GM04504 (cell line): ENCODE data around the gene ABHD12.

ENCODE experiments used
- DNase-seq: peaks from one replicate; pipeline ENCODE4 v3.0.0-alpha.2; 2012; ENCODE audit warnings: low read depth

Gene ABHD12

DNA sequence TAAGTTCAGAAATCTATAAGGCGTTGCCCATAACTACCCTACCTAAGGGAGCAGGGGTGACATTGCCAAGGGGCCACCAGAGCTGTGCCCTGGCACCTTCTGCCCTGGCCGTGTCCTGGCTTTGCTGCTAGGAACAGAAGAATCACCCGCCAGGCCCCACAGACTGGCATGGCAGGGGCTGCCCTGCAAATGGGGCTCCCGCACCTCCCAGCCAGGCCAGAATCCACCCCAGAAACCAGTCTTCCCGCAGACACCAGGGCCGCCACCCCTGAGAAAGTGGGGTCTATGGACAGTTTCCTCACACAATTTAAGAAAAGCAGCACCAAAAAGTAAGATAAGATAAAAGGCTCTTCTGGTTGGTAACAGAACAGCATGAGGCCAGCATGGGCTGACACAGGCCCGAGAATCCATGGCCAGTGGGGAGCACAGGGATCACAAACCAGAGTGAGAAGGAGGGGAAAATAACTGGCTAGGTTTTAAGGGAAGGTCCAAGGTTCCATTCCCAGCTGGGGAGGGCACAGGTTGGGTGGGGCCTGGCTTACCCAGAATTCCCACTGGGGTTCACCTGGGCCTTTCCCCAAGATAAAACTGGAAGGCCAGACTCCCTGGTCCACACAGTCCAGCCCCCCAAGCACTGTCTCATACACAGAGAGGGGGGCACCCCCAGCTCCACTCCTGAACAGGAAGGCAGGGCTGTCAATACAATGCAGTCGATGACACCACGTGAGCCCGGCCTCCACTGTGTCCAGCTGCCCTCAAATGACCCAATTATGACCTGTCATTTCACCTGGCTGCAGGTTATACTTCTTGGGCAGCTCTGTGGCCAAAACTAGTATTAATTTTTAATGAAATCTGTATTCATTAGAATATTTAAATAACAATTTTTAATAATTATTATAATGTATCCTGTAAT lies 83.4 kb downstream of the ABHD12 start:
- no peak for DNase-seq

DNA sequence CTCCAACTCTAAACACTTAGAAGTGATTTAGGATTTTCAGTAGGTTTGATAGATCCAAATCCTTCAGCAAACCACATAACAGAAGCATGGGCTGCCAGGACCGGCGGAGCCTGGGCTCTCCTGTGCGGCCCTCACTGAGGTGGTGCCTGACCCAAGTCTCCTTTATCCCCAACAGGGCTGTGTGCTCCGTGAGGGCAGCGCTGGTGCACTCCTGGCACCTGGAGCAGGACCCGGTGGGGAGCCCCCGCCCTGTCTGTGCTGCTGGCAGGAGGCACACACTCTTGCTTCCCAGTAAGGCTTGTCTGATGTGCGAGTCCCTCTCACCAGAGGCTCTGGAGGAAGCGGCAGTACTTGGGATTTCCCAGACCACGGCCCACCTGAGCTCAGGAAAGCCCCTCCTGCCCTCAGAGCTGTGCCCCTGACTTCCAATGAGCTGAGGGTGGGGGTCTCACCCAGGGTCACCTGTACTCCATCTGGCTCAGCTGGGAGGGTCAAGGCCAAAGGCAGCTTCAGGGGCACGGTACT lies 86.5 kb downstream of the ABHD12 start:
- DNase-seq, result no peak

DNA sequence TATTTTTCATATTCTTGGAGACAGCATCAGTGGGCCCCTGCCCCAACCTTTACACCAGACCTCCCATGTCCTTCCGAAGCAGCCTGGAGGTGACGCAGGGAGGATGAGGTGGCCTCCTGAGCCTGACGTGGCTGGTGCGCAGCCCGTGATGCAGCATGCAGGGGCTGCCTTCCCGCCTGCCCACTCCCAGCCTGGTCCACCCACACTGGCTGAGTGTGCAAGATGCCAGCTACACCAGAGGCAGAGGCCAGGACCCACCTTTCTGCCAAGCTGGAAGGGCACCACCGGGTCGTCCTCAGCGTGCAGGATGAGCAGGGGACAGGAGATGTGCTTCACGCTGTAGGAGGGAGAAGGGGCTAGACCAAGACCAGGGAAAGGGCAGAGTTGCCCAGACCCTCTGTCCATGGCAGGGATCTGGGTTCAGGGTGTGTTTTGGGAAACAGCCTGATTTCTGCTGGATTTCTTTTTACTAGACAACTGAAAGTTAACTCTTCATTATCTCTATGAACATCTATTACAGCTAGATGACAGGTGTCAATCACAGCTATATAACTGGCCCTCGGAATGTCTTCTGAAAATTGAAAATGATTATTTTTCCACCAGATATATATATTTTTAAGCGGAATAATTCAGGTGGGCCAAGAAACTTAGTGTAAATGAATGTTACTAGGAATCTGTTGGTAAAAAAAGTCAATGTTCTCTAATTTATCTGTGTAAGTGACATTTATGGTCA lies 87.2 kb downstream of the ABHD12 start:
- DNase-seq, result no peak

DNA sequence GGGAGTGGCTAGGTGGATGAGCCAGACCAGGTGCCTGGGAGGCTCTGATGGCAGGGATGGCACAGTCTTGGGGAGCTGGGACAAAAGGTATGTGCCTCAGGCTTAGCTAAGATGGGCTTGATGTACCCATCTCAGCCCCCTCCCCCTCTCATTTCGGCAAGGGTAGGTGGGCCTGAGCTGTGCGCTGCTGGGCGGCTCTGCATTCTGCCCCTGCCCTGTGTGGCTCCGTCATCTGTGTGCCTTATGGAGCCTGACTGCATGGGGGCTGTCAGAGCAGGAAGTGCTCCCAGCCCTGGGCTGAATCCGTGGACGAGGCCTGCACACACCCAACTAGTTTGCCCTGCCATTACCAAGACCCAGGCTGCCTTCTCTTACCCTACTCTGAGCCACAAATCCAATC lies 88.0 kb downstream of the ABHD12 start:
- no peak for DNase-seq

DNA sequence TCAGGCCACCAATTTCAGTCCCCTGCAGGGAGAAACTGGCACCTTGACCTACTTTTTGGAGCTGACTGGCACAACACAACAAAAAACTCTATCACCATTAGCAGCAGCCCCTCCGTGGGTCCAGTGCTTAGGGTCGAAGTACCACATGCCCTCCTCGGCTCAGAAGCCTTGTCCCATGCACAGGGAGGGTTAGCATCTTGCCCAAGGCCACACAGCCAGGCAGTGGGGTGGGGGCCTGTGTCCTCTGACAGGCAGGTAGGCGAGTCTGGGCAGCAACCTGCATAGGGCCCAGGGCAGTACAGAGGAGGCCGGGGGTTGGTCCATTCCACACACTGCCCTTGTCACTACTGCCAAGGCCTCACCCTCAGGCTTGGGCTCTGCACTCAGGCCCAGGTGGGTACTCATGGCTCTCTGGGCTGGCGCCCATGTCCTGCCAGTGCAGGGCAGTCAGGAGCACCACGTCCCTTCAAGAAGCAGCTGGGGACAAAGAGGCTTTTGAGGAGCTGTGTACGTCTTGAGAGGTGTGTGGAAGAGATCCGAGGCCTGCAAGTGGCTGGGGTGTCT lies 89.2 kb downstream of the ABHD12 start:
- no peak for DNase-seq

DNA sequence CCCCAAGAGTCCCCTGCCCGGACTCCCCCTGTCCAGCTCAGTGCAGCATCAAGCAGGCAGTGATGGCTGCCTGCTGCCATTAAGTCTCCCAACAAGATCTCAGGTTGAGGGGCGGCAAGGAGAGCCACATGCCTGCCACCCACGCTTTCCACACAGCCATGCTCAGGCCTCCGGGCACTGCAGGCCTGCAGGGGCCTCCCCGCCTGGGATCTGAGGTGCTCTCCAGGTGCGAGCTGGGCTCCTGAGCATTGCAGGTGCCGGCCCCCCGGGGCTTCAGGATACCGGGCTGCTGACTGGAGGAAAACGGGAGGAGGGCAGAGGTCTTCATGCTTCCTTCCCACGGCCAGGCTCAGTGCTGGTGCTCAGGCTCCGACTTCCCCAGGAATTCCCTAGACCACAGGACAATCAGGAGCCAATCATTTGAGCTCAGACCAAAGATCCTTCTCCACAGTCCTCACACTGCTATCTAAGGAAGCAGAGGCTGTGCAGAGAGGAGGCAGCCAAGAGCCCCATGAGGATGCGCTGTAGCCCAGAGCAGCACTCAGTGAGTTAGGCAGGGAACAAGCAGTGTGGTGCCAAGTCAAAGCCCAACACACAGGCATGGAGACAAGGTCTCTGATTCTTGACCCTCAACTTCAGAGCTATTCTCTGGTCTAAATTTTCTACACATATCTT lies 90.0 kb downstream of the ABHD12 start:
- DNase-seq, result no peak

DNA sequence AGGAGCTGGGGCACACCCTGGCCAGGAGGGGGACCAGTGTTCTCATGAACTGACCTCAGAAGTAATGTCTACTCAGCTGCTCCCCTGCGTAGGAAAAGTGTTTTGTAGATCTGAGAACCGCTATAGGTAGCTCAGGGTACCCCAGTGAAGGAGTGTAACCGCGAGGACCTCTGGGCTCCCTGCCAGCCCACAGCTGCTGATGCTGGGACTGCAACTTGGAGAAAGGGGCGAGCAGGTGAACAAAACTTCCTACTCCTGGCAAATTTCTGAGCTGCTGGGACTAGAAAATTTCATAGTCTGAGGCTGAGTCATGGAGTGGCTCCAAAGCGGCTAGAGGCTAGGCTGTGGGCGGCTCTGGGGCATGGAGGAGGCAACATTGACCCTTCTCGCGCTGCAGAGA lies 90.8 kb downstream of the ABHD12 start:
- no peak for DNase-seq

DNA sequence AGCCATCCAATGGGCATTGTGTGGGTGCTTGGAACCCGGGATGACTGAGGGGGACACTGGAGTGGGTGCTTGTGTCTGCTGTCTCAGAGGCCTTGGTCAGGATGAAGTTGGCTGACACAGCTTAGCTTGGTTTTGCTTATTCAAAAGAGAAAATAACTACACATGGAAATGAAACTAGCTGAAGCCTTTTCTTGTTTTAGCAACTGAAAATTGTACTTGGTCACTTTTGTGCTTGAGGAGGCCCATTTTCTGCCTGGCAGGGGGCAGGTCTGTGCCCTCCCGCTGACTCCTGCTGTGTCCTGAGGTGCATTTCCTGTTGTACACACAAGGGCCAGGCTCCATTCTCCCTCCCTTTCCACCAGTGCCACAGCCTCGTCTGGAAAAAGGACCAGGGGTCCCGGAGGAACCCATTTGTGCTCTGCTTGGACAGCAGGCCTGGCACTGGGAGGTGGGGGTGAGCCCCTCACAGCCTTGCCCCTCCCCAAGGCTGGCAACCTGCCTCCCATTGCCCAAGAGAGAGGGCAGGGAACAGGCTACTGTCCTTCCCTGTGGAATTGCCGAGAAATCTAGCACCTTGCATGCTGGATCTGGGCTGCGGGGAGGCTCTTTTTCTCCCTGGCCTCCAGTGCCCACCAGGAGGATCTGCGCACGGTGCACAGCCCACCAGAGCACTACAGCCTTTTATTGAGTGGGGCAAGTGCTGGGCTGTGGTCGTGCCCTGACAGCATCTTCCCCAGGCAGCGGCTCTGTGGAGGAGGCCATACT lies 93.3 kb downstream of the ABHD12 start:
- DNase-seq, result no peak

DNA sequence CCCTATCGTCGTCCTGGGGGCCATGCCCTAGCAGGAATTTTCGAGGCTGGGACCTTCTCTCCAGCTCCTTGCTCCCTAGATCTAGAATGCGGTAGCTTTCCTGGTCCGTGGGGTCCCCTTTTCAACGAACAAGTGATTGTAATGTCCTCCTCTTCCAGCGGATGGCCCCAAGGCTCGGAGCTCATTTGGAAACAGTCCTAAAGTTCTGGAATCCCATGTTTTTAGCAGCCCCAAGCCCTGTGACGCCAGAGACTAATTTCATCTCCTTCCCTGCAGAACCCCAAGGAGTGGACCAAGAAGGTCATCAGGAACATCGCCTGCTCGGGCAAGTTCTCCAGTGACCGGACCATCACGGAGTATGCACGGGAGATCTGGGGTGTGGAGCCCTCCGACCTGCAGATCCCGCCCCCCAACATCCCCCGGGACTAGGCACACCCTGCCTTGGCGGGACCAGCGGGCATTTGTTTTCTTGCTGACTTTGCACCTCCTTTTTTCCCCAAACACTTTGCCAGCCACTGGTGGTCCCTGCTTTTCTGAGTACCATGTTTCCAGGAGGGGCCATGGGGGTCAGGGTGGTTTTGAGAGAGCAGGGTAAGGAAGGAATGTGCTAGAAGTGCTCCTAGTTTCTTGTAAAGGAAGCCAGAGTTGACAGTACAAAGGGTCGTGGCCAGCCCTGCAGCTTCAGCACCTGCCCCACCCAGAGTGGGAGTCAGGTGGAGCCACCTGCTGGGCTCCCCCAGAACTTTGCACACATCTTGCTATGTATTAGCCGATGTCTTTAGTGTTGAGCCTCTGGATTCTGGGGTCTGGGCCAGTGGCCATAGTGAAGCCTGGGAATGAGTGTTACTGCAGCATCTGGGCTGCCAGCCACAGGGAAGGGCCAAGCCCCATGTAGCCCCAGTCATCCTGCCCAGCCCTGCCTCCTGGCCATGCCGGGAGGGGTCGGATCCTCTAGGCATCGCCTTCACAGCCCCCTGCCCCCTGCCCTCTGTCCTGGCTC lies 94.2 kb downstream of the ABHD12 start:
- DNase-seq, result no peak

DNA sequence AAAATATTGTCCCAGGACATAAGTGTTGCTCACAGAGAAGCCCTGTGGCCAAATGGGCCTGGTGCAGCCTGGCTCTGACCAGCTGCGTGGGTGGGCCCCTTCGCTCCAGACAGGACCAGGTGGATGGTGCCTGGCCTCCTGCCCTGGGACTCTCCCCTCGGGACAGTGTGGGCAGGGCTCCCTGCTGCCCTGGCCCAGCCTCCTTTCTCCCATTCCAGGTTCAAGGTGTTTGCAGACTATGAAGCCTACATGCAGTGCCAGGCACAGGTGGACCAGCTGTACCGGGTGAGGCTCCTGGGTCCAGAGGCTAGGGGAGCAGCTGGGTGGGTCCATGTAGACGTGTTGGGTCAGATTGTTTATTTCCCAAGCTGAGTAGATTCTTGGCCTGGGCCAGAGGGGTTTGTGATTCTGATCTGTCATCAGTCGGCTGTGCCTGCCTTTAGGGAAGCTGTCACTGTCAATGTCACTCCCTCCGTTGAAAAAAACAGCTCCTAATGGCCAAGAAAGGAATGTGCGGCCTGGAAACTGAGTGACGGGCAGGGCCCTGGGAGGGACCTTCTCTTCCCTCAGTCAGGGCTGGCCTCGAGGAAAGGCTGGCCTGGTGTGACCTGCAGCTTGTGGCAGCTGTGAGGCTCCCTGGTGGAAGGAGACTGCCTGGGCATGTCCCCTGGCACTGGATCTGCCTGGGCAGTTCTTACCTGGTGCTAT lies 95.1 kb downstream of the ABHD12 start:
- no peak for DNase-seq

DNA sequence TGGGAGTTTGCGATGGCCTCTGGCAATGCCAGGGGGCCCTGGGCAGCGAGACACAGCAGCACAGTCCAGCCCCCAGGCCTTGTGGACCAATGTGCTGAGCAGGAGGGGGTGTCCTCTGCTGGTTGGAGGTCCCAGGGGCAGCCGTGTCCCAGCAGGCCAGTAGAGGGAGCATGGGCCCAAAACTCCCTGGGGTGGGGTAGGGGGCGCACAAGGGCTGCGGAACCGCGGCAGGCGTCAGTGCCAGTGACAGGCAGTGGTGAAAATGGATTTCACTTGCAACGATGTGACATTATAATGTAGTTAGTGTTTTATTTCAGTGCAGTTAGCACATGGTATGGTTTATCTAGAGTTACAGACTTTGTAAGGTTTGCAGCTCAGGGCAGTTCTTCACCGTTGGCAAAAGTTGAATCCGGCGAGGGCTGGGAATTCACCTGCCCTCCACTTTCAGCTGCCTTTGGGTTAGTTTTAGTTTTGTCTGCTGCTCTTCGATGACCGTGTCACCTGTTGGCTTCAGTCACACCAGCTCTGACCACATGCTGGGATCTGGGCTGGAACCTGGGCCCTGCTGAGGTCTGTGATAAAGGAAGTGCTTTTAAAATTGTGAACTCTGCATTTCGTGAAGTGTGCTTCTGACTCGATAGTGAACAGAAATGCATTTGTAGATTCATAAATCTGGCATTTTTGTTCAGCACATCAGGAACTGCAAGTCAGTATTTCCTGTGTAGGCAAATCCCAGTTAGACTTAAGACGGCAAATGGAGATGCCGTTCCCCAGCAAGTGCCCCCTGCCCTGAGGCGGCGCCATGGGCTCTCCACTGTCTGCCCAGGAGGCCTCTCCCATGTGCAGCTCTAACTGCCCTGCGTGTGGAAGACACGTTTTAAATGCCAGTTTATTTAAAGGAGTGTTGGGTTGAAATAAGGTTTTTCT lies 95.9 kb downstream of the ABHD12 start:
- DNase-seq, result no peak

DNA sequence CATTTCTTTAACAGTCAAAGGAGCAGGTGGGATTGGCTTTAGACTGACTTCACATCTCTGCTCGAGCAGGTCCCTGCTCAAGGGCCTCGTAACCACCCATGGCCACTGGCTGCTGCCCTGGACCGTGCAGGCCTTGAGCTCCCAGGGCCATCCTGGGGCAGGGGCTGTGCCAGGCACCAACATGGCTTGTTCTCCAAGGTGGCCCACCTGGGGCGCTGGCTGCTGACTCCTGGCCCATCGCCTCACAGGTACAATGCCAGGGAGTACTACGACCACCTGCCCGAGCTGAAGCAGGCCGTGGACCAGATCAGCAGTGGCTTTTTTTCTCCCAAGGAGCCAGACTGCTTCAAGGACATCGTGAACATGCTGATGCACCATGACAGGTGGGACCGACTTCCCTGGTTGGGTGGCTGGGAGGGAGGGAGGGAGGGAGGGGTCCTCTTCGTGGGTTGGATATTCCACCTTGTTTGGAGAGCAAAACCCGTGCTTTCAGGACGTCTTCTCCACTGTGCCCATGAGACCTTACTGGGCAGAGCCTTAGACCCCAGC lies 96.7 kb downstream of the ABHD12 start:
- DNase-seq, result no peak

DNA sequence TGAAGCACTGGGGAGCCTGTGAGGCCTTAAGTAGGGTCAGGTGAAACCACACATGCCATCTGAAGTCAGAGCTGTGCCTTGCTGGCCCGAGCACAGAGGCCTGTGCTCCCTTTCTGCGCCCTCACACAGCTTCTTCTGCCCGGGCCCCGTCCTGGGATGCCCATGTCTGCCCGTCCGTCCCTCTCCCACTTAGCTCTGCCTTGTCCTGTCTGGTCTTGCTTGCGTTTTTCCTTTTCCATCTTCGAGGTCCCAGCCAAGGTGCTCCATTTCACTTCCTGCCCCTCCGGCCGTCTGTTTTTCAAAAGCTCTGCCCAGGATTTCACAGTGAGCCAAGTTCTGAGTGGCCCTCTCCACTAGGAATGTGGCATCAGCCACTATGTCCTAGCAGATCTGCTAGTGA lies 97.1 kb downstream of the ABHD12 start:
- no peak for DNase-seq

DNA sequence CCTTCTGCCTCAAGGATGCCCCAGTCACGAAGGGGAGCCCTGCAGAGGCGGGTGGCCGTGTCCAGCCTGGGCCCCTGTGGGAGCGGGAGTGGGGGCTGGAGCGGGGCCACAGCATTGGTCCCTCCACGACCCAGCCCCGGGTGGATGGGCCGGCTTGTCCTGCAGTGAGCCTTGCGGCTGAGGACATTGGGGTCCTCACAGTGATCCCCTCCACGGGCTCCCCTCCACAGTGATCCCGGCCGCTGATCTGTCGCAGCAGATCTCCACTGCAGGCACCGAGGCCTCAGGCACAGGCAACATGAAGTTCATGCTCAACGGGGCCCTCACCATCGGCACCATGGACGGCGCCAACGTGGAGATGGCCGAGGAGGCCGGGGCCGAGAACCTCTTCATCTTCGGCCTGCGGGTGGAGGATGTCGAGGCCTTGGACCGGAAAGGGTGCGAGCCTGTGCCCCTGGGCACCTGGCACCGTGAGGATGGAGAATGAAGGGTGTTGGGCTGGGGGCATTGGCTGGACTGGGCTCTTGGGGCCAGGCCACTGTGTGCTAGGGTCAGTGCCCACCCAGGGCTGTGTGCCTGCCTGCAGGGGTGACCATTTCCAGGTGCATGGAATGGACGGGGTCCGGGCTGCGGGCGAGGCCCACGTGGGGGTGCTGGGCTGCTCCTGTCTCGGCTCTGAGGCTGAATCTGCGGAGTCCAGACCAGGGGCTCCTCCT lies 98.3 kb downstream of the ABHD12 start:
- DNase-seq, result no peak

DNA sequence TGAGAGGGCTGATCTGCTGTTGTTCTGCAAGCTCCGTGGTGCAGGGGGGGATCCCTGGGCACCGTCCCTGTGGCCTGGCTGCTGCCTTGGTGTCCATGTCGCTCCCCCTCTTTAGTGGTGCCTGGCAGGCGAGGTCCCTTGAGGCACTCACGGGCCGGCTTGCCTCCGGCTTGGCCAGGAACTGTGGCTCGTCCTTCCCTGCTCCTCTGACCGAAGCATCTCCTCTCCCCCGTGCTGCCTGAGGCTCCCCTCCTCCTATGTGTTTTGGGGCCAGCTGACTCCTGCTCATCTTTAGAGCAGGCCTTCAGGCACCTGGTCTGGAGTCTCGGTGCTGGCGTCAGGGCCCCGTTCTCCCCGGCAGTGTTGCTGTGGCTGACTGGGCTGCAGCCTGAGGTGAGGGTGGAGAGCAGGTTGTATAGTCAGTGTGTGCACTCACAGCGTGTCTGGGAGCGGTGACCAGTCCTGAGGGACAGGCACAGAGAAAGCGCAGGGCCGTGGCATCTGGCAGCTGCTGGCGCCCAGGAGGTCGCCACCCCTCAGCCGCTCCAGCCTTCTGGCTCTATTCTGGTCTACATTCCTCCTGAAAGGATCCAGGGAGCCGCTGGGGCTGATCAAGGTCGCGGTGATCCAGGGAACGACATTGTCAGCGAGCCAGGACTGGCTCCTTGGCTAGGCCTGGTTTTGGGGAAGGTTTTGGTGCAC lies 99.1 kb downstream of the ABHD12 start:
- DNase-seq, result no peak

DNA sequence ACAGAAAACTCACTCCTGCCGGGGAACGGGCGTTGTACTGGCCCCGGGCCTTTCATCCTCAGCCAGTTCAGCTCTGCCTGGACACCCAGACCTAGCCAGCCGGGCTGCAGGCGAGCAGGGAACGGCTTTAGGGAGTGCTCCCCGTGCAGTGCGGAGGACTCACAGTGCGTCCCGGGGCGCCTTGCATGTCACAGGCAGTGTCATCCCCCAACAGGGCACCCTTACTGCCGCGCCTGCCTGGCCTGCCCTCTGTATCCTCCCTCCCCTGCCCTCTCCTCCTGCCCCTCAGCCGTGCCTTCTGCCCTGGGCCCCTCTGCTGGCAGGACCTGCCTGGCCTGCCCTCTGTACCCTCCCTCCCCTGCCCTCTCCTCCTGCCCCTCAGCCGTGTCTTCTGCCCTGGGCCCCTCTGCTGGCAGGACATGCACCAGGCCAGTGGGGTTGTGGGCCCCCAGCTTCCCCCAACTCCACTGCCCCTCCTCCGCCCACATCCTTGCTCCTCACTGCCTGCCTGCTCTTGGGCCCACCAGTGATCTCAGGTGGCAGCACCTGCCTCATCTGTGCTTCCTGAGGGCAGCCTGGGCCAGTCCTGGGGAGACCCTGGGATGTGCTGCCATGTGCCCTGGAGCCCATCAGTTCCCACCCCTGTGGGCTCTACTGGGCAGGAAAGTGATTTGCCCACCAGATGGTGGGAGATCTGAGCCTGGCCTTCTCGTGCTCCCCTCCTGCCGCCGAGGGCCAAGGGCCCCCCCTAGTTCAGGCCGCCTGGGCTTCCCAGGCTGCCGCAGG lies 99.8 kb downstream of the ABHD12 start:
- DNase-seq, result no peak
